ENCODE measurements around the gene NODAL.

Gene NODAL

DNA sequence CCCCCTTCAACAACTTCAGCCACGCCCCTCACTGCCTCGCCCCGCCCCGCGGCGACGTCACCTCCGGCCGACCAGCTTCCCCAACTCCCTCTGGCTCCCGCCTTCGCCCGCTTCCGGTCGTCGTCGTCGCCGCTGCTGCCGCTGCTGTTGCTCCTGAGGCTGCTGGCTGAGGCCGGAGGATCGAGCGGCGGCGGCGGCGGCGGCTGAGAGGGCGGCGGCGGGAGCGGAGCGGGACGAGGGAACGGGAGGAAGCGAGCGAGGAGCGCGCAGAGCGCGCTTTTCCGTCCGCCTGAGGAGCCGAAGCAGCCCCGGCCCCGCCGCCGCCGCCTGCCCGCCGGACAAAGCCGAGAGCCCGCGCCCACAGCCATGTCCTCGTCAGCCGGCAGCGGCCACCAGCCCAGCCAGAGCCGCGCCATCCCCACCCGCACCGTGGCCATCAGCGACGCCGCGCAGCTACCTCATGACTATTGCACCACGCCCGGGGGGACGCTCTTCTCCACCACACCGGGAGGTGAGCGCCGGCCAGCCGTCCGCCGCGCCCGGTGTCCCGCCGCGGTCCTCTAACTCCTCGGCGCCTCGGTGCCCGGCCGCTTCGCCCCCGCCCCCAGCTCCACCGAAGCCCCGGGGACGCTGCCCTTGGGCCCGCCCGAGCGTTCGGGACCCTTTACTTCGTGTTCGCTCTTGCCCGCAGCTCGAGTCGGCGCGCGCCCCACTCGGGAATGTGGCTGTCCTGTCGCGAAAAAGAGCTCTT lies 37.3 kb downstream of the NODAL start, which contains the start of gene EIF4EBP2:
Gene EIF4EBP2, plus strand, starts transcription at position 110 of the 751 bp plus-strand sequence. Its CDS starts 257 bp downstream, at position 367.
- TF ChIP-seq, protein P1, sequence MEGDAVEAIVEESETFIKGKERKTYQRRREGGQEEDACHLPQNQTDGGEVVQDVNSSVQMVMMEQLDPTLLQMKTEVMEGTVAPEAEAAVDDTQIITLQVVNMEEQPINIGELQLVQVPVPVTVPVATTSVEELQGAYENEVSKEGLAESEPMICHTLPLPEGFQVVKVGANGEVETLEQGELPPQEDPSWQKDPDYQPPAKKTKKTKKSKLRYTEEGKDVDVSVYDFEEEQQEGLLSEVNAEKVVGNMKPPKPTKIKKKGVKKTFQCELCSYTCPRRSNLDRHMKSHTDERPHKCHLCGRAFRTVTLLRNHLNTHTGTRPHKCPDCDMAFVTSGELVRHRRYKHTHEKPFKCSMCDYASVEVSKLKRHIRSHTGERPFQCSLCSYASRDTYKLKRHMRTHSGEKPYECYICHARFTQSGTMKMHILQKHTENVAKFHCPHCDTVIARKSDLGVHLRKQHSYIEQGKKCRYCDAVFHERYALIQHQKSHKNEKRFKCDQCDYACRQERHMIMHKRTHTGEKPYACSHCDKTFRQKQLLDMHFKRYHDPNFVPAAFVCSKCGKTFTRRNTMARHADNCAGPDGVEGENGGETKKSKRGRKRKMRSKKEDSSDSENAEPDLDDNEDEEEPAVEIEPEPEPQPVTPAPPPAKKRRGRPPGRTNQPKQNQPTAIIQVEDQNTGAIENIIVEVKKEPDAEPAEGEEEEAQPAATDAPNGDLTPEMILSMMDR (IDR thresholded peaks at IDR 0.05), result peak; percentile 34
- Histone ChIP-seq H3K36me3 (no peaks in the 10 kb centered on the region), H3K27me3 (no peaks in the 10 kb centered on the region), H3K27ac (peak within 1 kb of the TSS; percentile 98), H3K4me3 (ENCODE audit: low read depth in 1 of 2, low read length in 1 of 2) (peak within 1 kb of the TSS; percentile 82 to 90), H3K9me3 (no peaks in the 10 kb centered on the region), H3K4me1 (ENCODE audit: control insufficient read depth in 1 of 2, insufficient read depth in 1 of 2, low read depth in 1 of 2, low read length in 1 of 2) (peaks cover 24 to 27% of the 10 kb centered on the region in 2 experiments)

DNA sequence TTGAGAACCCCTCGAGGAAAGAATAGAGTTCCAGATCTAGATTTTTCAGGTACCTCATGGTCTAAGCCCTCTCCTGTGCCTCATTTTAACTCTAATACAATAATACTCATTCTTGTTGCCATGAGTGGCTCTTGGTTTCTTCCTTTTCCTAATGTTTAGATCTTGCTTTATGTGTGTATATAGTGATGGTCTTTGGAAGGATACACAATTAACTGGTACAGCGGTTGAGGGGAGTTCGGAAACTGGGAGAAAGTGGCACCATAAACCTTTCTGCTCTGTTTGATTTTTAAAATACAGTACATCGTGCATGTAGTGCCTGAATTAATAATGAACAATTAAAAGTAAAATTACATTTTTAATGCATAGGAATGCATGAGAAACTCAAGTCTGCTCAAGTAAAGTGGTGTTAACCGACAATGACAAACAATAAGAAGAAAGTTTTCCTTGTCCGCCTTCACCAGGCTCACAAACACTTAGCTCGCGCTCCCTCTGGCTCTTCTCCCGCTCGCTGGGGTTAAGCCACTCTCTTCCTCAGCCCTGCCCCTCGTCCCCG lies 37.9 kb downstream of the NODAL start:
- H3K4me3 ChIP-seq (ENCODE audit: low read depth in 1 of 2, low read length in 1 of 2), result peak overlapping the region; percentile 82 to 90
- no peaks in the 10 kb centered on the region for H3K9me3 ChIP-seq
- H3K27ac ChIP-seq, result peak overlapping the region; percentile 98
- no peaks in the 10 kb centered on the region for H3K36me3 ChIP-seq
- peaks cover 24 to 27% of the 10 kb centered on the region in 2 experiments for H3K4me1 ChIP-seq (ENCODE audit: control insufficient read depth in 1 of 2, insufficient read depth in 1 of 2, low read depth in 1 of 2, low read length in 1 of 2)
- H3K27me3 ChIP-seq, result no peaks in the 10 kb centered on the region
- TF ChIP-seq, protein P1 (IDR thresholded peaks at IDR 0.05), result no peak

DNA sequence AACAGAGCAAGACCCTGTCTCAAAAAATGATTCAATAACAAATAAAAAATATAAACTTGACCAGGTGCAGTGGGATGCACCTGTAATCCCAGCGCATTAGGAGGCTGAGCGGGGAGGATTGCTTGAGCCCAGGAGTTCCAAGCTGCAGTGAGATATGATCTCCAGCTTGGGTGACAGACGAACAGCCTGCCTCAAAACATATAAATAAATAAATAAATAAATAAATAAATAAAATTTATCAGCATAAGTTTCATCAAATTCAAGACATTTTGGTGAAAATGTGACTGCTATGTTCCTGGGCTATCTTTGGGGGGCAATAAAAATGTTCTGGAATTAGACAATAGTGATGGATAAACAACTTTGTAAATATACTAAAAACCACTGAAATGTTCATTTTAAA lies 42.3 kb downstream of the NODAL start:
- no peaks in the 10 kb centered on the region for H3K9me3 ChIP-seq
- peaks cover 5% of the 10 kb centered on the region in 2 experiments for H3K4me1 ChIP-seq (ENCODE audit: control insufficient read depth in 1 of 2, insufficient read depth in 1 of 2, low read depth in 1 of 2, low read length in 1 of 2)
- TF ChIP-seq, protein P1 (IDR thresholded peaks at IDR 0.05), result no peak
- H3K4me3 ChIP-seq (ENCODE audit: low read depth in 1 of 2, low read length in 1 of 2), result no peak overlapping the region
- no peak overlapping the region for H3K27ac ChIP-seq
- H3K27me3 ChIP-seq, result no peaks in the 10 kb centered on the region
- H3K36me3 ChIP-seq, result no peaks in the 10 kb centered on the region

DNA sequence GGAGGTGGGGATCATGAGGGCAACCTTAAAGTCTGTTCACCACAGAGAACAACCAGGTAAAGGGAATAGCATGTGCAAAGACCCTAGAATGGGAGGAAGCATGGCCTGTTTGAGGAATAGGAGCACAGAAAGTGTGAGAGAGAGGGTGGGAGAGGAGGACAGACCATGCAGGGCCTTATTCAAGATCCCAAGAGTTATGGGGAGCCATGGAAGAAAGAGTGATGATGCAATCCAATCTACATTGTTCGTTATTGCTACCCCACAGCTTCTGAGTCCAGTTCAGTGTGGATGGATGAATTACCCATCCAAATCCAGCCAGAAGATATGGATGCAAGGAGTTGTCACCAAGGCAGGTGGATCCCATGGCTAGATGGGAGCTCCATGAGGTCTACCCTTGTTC lies 45.3 kb downstream of the NODAL start:
- H3K27me3 ChIP-seq, result peaks cover 10% of the 10 kb centered on the region
- H3K27ac ChIP-seq, result no peak overlapping the region
- TF ChIP-seq, protein P1 (IDR thresholded peaks at IDR 0.05), result no peak
- H3K36me3 ChIP-seq, result no peaks in the 10 kb centered on the region
- no peaks in the 10 kb centered on the region for H3K9me3 ChIP-seq
- H3K4me3 ChIP-seq (ENCODE audit: low read depth in 1 of 2, low read length in 1 of 2), result no peak overlapping the region
- no peaks in the 10 kb centered on the region for H3K4me1 ChIP-seq (ENCODE audit: control insufficient read depth in 1 of 2, insufficient read depth in 1 of 2, low read depth in 1 of 2, low read length in 1 of 2)

DNA sequence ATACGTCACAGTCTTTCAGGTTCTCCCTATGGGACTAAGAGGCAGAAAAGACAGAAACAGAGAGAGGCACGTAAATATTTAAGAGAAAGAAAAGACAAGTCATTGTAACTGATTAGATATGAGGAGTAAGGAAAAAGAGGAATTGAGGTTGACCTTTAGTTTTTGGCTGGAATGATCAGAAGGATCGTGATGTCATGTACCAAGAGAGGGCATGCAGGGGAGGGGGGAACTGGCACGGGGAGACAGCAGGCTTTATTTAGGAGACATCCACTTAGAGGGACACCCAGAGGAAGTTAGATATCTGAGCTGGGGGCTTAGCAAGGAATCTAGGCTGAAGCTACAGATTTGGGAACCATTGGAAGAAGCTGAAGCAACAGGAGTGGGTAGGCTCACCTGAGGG lies 49.8 kb downstream of the NODAL start:
- no peaks in the 10 kb centered on the region for H3K36me3 ChIP-seq
- peaks cover 9 to 10% of the 10 kb centered on the region in 2 experiments for H3K4me1 ChIP-seq (ENCODE audit: control insufficient read depth in 1 of 2, insufficient read depth in 1 of 2, low read depth in 1 of 2, low read length in 1 of 2)
- H3K4me3 ChIP-seq (ENCODE audit: low read depth in 1 of 2, low read length in 1 of 2), result no peak overlapping the region
- TF ChIP-seq, protein P1 (IDR thresholded peaks at IDR 0.05), result no peak
- no peak overlapping the region for H3K27ac ChIP-seq
- peaks cover 16% of the 10 kb centered on the region for H3K27me3 ChIP-seq
- H3K9me3 ChIP-seq, result no peaks in the 10 kb centered on the region
